Stimulated activated CD8-positive, alpha-beta memory T cell treated with anti-CD3 and anti-CD28 coated beads, Interleukin-4, amount 100 ng/mL, for 24 hours (primary cell): ENCODE measurements around the gene NEK8.
"Not testable (repeated sequence)": the region's sequence is repeated elsewhere in the genome, so short reads cannot be mapped to it uniquely, and the experiment has no call there.

Experiments
- DNase-seq: peaks from one replicate; pipeline ENCODE4 v3.0.0-alpha.2; 2020; ENCODE audit warnings: low read depth

NEK8 gene

DNA sequence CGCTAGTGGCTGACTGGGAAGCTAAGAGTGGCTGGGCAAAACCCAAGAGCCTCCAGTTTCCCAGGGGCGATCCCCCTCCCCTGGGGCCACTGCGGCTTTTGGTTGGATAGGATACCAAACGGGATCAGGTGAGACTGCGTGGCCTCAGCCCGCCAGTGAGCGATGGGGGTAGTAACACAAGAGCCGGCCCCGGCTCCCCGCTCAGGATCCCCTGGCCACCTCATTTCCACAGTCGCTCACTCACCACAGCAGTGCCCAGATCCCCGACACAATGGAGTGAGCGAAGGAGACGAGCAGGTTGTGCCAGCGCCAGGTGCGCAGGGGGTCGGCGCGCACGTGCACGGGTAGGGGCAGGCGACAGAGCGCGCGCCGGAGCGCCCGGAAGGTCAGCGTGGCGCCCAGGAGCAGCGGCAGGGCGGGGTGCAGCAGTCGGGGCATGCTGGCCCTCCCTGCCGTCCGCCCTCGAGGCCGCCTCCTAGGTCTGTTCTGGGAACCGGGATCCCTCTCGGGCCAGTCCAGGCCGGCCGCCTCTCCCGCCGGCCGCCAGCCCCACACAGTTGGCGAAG is 2.8 kb upstream of the NEK8 start:
- no peak for DNase-seq

GRCh38 chr17:28726226-28726626 is 2.4 kb upstream of the NEK8 start, which contains the start of gene TLCD1:
TLCD1 (minus strand) TSS chr17:28726233; CDS start chr17:28726097, 136 bp downstream.
- peak; percentile 64 for DNase-seq

DNA sequence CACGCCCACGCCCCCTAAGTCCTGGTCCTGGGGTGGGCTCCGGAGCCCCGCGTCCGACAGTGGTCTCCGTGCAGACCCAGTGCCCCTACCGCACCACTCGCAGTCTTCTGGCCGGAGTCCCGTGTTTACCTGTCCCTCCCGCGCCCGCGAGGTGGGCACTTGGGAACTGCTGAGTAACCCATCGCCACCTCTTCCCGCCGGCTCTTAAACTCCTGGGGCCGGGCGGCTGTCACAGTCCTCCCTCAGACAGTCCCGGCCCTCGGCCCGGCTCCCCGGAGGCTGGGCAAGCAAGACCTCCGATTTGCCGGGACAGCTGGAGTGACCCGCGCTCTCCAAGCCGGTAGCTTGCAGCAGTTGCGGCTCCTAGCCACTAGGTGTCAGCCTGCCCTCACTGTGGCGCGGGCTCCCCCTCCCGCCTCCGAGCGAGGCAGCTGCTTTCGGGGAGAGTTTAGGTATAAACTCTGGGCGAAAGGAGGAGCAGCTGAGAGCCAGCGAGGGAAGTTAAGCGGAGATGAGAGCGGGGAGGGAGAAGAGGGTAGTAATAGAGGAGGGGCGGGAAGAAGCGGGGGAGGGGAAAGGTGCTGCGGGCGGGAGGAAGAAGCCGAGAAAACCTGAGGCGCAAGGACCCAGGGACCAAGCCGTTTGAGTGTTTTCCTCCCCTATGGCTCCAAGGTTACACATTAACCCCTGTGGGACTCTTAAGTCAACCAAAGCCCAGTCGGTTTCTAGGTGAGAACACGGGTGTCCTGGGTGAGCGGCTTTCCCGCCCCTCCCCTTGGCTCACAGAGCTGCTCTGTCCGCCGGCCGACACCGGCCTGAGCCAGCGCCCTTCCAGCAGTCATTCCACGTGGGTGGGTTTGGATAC is 1.7 kb upstream of the NEK8 start:
- peak; percentile 83 for DNase-seq

DNA sequence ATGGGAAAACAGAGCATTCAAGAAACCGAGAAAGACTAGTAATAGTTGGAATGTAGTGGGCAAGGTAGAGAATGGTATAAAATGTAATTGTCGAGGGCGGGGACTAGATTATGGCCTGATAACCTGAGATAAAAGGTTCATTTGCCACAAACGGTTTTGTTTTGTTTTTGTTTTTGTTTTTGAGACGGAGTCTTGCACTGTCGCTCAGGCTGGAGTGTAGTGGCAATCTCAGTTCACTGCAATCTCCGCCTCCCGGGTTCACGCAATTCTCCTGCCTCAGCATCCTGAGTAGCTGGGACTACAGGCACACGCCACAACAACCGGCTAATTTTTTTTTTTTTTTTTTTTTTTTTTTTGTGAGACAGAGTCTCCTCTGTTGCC is 1.4 kb downstream of the NEK8 start:
- no peak for DNase-seq

- no peak for DNase-seq
These were observed 4.8 kb downstream of the NEK8 start for GRCh38 chr17:28733346-28733745.

- no peak for DNase-seq
These were observed 6.2 kb downstream of the NEK8 start for GRCh38 chr17:28734712-28735241.

GRCh38 chr17:28735242-28735722 is 6.7 kb downstream of the NEK8 start:
- no peak for DNase-seq

- DNase-seq: not testable (repeated sequence)
These were observed 7.6 kb downstream of the NEK8 start for GRCh38 chr17:28735913-28736769.

DNA sequence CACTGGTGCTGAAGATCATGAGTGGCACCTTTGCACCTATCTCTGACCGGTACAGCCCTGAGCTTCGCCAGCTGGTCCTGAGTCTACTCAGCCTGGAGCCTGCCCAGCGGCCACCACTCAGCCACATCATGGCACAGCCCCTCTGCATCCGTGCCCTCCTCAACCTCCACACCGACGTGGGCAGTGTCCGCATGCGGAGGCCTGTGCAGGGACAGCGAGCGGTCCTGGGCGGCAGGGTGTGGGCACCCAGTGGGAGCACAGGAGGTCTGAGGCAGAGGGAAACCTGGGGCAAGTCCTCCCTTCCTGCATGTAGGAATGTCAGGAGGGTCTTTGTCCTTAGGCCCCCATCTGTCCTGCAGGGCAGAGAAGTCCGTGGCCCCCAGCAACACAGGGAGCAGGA is 8.7 kb downstream of the NEK8 start:
- DNase-seq: no peak

DNA sequence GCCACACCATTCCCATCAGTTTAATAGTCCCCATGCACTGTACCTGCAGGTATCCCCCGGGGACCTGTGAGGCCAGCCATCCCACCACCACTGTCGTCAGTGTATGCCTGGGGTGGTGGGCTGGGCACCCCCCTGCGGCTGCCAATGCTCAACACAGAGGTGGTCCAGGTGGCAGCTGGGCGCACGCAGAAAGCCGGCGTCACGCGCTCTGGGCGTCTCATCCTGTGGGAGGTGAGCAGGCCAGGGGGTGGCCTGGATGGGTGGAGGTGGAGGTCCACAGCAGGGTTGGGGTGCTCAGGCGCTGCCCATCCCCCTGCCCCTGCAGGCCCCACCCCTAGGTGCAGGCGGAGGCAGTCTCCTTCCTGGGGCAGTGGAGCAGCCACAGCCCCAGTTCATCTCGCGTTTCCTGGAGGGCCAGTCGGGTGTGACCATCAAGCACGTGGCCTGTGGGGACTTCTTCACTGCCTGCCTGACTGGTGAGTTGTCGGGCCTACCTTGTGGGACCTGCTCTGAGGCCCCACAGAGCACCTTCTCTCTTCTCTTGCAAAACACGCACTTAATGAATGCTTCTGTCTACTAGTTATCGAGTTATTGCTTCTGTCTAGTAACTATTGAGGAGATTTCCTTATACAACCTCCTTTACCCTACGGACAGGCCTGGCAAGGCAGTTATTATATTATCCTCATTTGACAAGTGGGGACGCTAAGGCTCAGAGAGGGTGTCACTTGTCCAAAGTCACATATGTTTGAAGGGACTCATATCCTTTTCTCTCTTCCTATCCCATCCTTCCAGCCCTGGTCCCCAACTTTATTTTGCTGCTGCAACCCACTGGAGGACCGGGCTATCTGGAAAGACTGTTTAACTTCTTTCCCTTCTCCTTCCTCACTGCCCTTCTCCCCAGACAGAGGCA is 9.4 kb downstream of the NEK8 start:
- no peak for DNase-seq

DNA sequence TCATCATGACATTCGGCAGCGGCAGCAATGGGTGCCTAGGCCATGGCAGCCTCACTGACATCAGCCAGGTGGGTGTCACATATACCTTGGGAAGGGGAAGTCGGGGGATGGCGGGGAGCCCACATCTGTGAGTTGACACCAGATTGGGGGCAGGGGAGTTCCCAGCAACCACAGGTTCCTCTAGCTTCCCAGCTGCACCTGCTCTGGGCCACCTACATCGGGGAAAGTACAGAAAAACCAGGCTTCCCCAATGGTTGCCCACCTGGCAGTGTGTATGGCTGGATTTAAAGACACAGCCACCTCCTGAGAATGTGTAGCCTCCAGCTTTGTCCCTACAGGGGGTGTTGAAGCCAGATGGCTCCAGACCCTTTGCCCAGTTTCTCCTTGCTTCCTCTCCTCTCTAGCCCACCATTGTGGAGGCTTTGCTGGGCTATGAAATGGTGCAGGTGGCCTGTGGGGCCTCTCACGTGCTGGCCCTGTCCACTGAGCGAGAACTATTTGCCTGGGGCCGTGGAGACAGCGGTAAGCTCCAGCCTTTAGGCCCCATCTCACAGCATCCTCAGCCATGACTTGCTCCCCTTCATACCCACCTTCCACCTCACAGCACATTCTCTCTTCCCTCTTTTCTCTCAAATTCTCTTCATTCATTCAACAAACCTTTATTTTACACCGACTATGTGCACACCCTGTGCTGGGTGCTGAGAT is 10.2 kb downstream of the NEK8 start:
- peak; percentile 50 for DNase-seq

GRCh38 chr17:28740406-28741357 is 12.1 kb downstream of the NEK8 start:
- no peak for DNase-seq

DNA sequence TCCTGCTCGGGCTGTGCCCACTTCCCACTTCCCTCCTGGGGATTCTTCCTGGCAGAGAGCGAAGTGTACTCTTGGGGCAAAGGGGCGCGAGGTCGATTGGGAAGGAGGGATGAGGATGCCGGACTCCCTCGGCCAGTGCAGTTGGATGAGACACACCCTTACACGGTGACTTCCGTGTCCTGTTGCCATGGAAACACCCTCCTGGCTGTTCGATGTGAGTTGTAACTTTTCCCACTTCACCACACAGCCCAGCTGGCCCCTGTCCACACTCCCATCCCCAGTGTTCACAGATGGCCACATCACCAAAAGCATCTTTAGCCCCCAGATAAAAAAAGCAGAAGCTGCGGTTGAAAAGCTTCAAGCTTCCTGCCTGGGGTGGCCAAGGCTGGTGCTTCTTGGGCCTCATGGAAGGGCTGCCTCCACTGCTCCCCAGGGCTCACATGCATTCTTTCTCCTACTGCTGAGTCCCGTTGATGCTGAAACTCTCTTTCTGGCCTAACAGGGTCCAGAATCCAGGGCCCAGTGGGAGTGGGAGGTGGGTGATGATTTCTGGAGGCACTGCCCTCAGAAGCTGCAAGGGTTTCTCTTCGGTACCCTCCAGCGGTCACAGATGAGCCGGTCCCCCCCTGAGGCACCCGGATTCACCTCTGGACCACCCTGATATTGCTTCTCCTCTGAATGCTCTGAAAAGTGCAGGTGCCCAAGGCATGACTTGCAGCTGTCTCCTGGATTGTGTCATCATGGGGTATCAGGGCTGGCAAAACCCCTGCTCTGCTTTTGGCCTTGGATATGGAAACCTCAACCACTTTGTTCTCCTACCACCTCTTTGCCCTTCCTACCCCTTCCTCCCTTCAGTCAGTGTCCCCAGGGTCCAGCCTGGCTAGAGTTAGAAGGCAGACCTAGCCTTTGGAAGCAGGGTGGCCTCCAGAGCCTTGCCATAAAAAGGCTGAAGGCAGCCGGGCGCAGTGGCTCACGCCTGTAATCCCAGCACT is 13.1 kb downstream of the NEK8 start:
- no peak for DNase-seq

DNA sequence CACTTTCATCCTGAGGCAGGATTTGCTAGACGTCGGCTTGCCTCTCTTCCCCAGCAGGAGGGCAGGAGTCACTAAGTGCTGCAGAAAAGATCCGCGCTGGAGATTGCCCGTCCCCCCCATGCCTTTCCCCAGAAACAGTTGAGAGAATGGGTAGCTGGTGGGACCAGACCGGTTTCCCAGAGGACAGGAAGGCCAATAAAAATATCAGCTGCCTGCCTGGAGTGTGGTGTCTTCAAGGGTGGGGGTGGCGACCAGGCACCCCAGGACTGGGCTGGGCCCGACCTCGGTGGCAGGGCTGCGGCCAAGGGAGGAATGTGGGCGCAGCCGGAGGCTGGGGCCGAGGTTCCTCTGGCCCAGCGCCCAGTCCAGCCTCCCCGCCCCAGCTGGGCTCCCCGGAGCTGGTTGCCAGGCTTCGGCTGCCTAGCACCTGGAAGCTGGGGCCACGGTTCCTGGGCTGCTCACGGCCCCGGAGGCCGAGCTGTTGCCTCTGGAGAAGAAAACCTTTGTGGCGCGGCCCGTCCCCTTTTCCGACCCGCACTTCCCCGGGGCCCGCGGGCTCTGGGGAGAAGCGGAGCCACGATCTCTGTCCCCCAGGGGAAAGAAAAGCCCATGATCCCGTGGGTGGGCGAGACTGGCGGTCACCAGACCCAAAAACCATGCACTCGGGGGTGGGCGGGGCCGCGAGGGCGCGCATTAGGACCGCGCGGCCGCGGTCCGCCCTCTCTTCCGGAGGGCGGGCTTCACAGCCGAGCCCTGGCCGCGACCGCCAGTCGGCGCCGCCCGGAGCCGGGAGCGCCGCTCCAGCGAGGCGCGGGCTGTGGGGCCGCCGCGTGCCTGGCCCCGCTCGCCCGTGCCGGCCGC is 14.9 kb downstream of the NEK8 start, which contains the start of gene TRAF4:
Gene TRAF4, plus strand, starts transcription at position 769 of the 861 bp plus-strand sequence. CDS start 102 bp downstream, outside the sequence.
- peak; percentile 80 for DNase-seq

DNA sequence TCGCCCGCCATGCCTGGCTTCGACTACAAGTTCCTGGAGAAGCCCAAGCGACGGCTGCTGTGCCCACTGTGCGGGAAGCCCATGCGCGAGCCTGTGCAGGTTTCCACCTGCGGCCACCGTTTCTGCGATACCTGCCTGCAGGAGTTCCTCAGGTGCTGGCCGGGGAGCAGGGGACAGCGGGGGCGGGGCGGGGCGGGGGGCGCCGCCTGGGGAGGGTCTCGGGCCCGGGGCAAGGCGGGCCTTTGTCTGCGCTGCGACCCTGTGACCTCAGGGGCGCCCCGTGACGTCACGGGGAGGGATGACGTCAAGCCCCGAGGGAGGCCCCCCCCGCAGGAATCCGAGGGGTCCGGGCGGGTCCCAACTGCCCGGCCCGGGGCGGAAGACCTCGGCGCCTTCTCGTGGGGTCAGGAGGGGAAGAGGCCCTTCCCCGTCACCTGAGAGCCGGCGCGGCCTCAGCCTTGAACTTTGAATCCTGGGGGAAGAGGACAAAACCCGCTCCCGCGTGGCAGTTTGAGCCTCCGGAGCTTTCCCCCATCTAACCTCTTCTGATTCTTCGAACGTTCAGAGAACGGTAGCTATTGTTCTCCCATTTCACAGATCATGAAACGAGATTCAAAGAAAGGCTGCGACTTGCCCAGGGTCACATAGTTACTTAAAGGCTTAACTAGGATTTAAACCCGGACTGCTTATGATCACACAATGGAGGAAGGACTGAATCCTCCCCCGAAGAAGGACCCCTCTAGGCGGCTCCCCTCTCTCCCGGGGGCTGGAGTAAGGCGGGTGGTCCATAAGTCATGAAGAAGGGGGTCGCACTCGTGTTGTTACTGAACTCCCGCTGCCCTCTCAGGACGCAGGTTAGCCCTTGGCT is 15.8 kb downstream of the NEK8 start:
- peak; percentile 62 for DNase-seq
